Lower leg skin (tissue), 4 donors: ENCODE results near the gene STS. TPM values are rescaled to one million over a fixed set of nuclear protein-coding genes. Genes with fewer than 3 reads are reported as not detected.
"Not testable (repeated sequence)": the region's sequence is repeated elsewhere in the genome, so short reads cannot be mapped to it uniquely, and the experiment has no call there.

Experiments used
- DNase-seq, 2 donors: peaks; one replicate each; pipeline ENCODE4 v3.0.0-alpha.2; 2019; ENCODE audit warnings: low spot score in 2 of 2
- H3K4me3 ChIP-seq: fragments of 200-600 bp; sonication (generic); 2 replicates; pipeline ENCODE4 v1.5.1; 2017; ENCODE audit warnings: mild to moderate bottlenecking, low read depth; ENCODE audit not compliant: poor library complexity, severe bottlenecking
- POLR2A ChIP-seq, 2 donors: fragments of 450-650 bp; IDR thresholded peaks; one replicate each; pipeline ENCODE4 v1.6.1; 2016 to 2017; ENCODE audit warnings: antibody characterized with exemption in 2 of 2, mild to moderate bottlenecking in 1 of 2, moderate library complexity in 1 of 2
- WGBS, 2 donors: methylation state at CpG; one replicate each; pipeline ENCODE4 v1.1.5; 2018; 5-methylcytosine and 5-hydroxymethylcytosine counted together
- intact Hi-C: fragments of 100-400 bp; cut with DNase I; formaldehyde crosslinking; loops from one replicate; pipeline ENCODE4 v1.15.0; 2023; ENCODE audit warnings: low total_unique reads
- total RNA-seq, 4 donors: library from RNA; depleted of rRNA; stranded (reverse); fragments of >200 nt; gene quantifications; one replicate each; pipeline ENCODE4 v1.1.0, GENCODE V29; 2016
- TF ChIP-seq, protein P1 (sequence below), 3 donors: fragments of 450-650 bp; IDR thresholded peaks; one replicate each; pipeline ENCODE4 v1.5.1; 2016; ENCODE audit warnings: antibody characterized with exemption in 3 of 3, mild to moderate bottlenecking in 3 of 3, moderate library complexity in 2 of 3

STS gene
- total RNA-seq, 4 donors from 2014 or later, result 11.3 to 15.7 (median 12.8) TPM

- intact Hi-C loops, result no loop called here
- no peak overlapping the region for H3K4me3 ChIP-seq
- no peak for TF ChIP-seq POLR2A (IDR thresholded peaks at IDR 0.05)
- TF ChIP-seq, protein P1, sequence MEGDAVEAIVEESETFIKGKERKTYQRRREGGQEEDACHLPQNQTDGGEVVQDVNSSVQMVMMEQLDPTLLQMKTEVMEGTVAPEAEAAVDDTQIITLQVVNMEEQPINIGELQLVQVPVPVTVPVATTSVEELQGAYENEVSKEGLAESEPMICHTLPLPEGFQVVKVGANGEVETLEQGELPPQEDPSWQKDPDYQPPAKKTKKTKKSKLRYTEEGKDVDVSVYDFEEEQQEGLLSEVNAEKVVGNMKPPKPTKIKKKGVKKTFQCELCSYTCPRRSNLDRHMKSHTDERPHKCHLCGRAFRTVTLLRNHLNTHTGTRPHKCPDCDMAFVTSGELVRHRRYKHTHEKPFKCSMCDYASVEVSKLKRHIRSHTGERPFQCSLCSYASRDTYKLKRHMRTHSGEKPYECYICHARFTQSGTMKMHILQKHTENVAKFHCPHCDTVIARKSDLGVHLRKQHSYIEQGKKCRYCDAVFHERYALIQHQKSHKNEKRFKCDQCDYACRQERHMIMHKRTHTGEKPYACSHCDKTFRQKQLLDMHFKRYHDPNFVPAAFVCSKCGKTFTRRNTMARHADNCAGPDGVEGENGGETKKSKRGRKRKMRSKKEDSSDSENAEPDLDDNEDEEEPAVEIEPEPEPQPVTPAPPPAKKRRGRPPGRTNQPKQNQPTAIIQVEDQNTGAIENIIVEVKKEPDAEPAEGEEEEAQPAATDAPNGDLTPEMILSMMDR (IDR thresholded peaks at IDR 0.05), result no peak
- WGBS, 2 donors, result 86 to 89% methylated on average over 3 of the region's 3 CpGs
- DNase-seq, result no peak
Measured at GRCh38 chrX:7170898-7171297, 23.4 kb downstream of the STS start.

DNA sequence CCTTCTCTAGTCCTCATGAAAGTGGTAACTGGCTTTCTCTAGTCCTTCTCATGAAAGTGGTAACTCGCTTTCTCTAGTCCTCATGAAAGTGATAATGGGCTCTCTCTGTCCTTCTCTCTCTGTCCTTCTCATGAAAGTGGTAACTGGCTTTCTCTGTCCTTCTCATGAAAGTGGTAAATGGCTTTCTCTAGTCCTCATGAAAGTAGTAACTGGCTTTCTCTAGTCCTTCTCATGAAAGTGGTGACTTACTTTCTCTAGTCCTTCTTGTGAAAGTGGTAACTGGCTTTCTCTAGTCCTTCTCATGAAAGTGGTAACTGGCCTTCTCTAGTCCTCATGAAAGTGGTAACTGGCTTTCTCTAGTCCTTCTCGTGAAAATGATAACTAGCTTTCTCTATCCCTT lies 31.3 kb downstream of the STS start:
- H3K4me3 ChIP-seq, DNase-seq, intact Hi-C loops: not testable (repeated sequence)
- 78 to 90% methylated on average over 2 of the region's 2 CpGs for WGBS, 2 donors

DNA sequence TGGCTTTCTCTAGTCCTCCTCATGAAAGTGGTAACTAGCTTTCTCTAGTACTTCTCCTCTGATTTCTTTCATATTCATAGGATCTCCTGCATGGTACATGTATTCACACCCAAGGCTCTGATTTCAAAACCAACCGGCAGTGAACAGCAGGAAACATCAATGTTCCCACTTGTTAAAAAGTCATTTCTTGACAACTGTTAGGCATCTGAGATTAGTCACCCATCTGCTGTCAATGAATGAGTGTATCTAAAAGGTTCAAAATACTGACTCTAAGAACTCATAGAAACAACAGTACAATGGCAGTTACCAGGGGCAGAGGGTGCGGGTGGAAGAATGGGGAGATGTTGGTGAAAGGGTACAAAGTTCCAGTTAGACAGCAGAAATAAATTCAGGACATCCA lies 31.9 kb downstream of the STS start:
- intact Hi-C loops, result no loop called here
- WGBS, 2 donors, result 92% methylated on average over 2 of the region's 2 CpGs
- H3K4me3 ChIP-seq, result no peak overlapping the region
- DNase-seq, result no peak
- TF ChIP-seq, protein P1 (IDR thresholded peaks at IDR 0.05), result no peak
- TF ChIP-seq POLR2A (IDR thresholded peaks at IDR 0.05), result no peak

DNA sequence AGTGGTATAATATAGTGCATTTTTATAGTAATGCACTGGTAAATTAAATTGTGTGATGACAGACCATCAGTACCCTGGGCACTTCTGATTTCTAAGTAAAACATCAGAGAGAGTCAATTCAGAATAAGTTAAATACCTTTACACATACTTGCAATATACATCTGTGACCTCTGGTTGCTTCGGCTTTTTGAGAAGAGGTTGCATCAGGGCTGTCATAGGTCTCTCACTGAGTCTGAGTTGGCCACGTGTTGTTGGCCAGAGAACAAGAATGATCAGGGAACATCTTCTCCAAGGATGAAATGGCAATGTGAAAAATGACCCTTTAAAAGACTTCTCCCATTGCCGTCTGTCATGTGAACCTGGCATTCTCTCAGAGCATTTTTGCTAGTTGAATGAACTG lies 37.3 kb downstream of the STS start:
- intact Hi-C loops, result no loop called here

GRCh38 chrX:7188672-7189071 lies 41.2 kb downstream of the STS start:
- DNase-seq, result no peak
- H3K4me3 ChIP-seq, result no peak overlapping the region
- TF ChIP-seq POLR2A (IDR thresholded peaks at IDR 0.05), result no peak
- TF ChIP-seq, protein P1 (IDR thresholded peaks at IDR 0.05), result no peak
- WGBS, 2 donors, result 97% methylated on average over 2 of the region's 2 CpGs
- intact Hi-C loops, result no loop called here

More for the DNA sequence above, 37.3 kb downstream of the STS start:
- TF ChIP-seq, protein P1 (IDR thresholded peaks at IDR 0.05), result no peak
- no peak for TF ChIP-seq POLR2A (IDR thresholded peaks at IDR 0.05)
- no peak for DNase-seq
- 74 to 78% methylated on average over 3 of the region's 3 CpGs for WGBS, 2 donors
- no peak overlapping the region for H3K4me3 ChIP-seq

- TF ChIP-seq POLR2A (IDR thresholded peaks at IDR 0.05), result no peak
- TF ChIP-seq, protein P1 (IDR thresholded peaks at IDR 0.05), result no peak
- H3K4me3 ChIP-seq, result no peak overlapping the region
- intact Hi-C loops, result no loop called here
- DNase-seq, result no peak
- WGBS, 2 donors, result 96 to 100% methylated on average over 2 of the region's 2 CpGs
Measured at GRCh38 chrX:7190157-7190556, 42.6 kb downstream of the STS start.
